SK-N-SH treated with all-trans-retinoic acid at 6 μM for 48 hours (cell line): Measurements from ENCODE around the gene MRPS27.

Source experiments
- ATAC-seq: fragments of 200-7000 bp; cut with Tn5 transposase; 3 replicates; pipeline ENCODE4 v1.9.1; 2020; ENCODE audit warnings: mild to moderate bottlenecking, moderate library complexity
- ARNTL ChIP-seq: fragments of 450-650 bp; formaldehyde crosslinking; IDR thresholded peaks from 2 replicates; pipeline ENCODE4 v1.5.0; 2020; ENCODE audit warnings: low read depth, mild to moderate bottlenecking, moderate library complexity, borderline replicate concordance
- CREB5 ChIP-seq: fragments of 250-450 bp; sonication (Bioruptor Pico); IDR thresholded peaks from 2 replicates; pipeline ENCODE4 v1.5.1; 2020; ENCODE audit warnings: low read depth, mild to moderate bottlenecking, moderate library complexity
- CSDC2 ChIP-seq: fragments of 250-450 bp; sonication (Bioruptor Pico); IDR thresholded peaks from 2 replicates; pipeline ENCODE4 v1.5.0; 2020; ENCODE audit warnings: mild to moderate bottlenecking, moderate library complexity
- CSRNP3 ChIP-seq: fragments of 250-450 bp; sonication (Bioruptor Pico); IDR thresholded peaks from 2 replicates; pipeline ENCODE4 v1.5.1; 2021; ENCODE audit warnings: mild to moderate bottlenecking, moderate library complexity
- ESRRG ChIP-seq: fragments of 250-450 bp; sonication (Bioruptor Pico); IDR thresholded peaks from 2 replicates; pipeline ENCODE4 v1.6.1; 2021; ENCODE audit warnings: mild to moderate bottlenecking
- GLIS3 ChIP-seq: fragments of 250-450 bp; sonication (Bioruptor Pico); IDR thresholded peaks from 2 replicates; pipeline ENCODE4 v1.5.0; 2020; ENCODE audit warnings: mild to moderate bottlenecking, moderate library complexity
- ISL1 ChIP-seq: fragments of 250-450 bp; sonication (Bioruptor Pico); IDR thresholded peaks from 2 replicates; pipeline ENCODE4 v2.1.2; 2022; ENCODE audit warnings: mild to moderate bottlenecking, moderate library complexity
- PATZ1 ChIP-seq: fragments of 250-450 bp; sonication (Bioruptor Pico); IDR thresholded peaks from 2 replicates; pipeline ENCODE4 v1.8.0; 2020; ENCODE audit warnings: mild to moderate bottlenecking, moderate library complexity, borderline replicate concordance
- POU6F1 ChIP-seq: fragments of 250-450 bp; sonication (Bioruptor Pico); IDR thresholded peaks from 2 replicates; pipeline ENCODE4 v1.8.0; 2021; ENCODE audit warnings: low read depth, mild to moderate bottlenecking, moderate library complexity, borderline replicate concordance
- PPARA ChIP-seq: fragments of 250-450 bp; sonication (Bioruptor Pico); IDR thresholded peaks from 2 replicates; pipeline ENCODE4 v1.5.0; 2020; ENCODE audit warnings: mild to moderate bottlenecking, borderline replicate concordance
- RARB ChIP-seq: fragments of 250-450 bp; sonication (Bioruptor Pico); IDR thresholded peaks from 2 replicates; pipeline ENCODE4 v1.8.0; 2021; ENCODE audit warnings: mild to moderate bottlenecking, moderate library complexity
- SNAI2 ChIP-seq: fragments of 250-450 bp; sonication (Bioruptor Pico); IDR thresholded peaks from 2 replicates; pipeline ENCODE4 v1.5.0; 2020; ENCODE audit warnings: mild to moderate bottlenecking, moderate library complexity
- TCF4 ChIP-seq: fragments of 250-450 bp; sonication (Bioruptor Pico); IDR thresholded peaks from 2 replicates; pipeline ENCODE4 v1.8.0; 2021; ENCODE audit warnings: mild to moderate bottlenecking, moderate library complexity, borderline replicate concordance
- TOX ChIP-seq: fragments of 250-450 bp; sonication (Bioruptor Pico); IDR thresholded peaks from 2 replicates; pipeline ENCODE4 v1.8.0; 2021; ENCODE audit warnings: mild to moderate bottlenecking, moderate library complexity, borderline replicate concordance
- TSHZ2 ChIP-seq: fragments of 250-450 bp; sonication (Bioruptor Pico); IDR thresholded peaks from 2 replicates; pipeline ENCODE4 v1.5.0; 2020; ENCODE audit warnings: mild to moderate bottlenecking, moderate library complexity
- ZC3H10 ChIP-seq: fragments of 250-450 bp; sonication (Bioruptor Pico); IDR thresholded peaks from 2 replicates; pipeline ENCODE4 v1.5.1; 2021; ENCODE audit warnings: mild to moderate bottlenecking, moderate library complexity
- ZFP3 ChIP-seq: fragments of 250-450 bp; sonication (Bioruptor Pico); IDR thresholded peaks from 2 replicates; pipeline ENCODE4 v1.5.0; 2020; ENCODE audit warnings: mild to moderate bottlenecking, moderate library complexity
- ZFP30 ChIP-seq: fragments of 450-650 bp; formaldehyde crosslinking; IDR thresholded peaks from 2 replicates; pipeline ENCODE4 v1.5.0; 2022; ENCODE audit warnings: mild to moderate bottlenecking, moderate library complexity
- ZNF565 ChIP-seq: fragments of 450-650 bp; formaldehyde crosslinking; conservative IDR thresholded peaks from 2 replicates; pipeline ENCODE4 v1.5.0; 2020; ENCODE audit warnings: low read depth, mild to moderate bottlenecking, moderate library complexity
- ZNF8 ChIP-seq: fragments of 450-650 bp; formaldehyde crosslinking; IDR thresholded peaks from 2 replicates; pipeline ENCODE4 v1.5.0; 2020; ENCODE audit warnings: mild to moderate bottlenecking, moderate library complexity

MRPS27 gene

GRCh38 chr5:72355706-72356299, 35.8 kb upstream of the MRPS27 start:
- ATAC-seq = peak; percentile 91
- TF ChIP-seq RARB (CRISPR knock-in tag) (no peak), ZFP30 (CRISPR knock-in tag) (no peak), ARNTL (CRISPR knock-in tag) (no peak), PATZ1 (no peak), CSDC2 (CRISPR knock-in tag) (no peak), GLIS3 (CRISPR knock-in tag) (no peak)
- TF ChIP-seq, all 23 proteins: peak for 0

- peak; percentile 45; the same call in 2 of the 3 replicates for ATAC-seq
- TF ChIP-seq CSDC2 (CRISPR knock-in tag) = no peak
- no peak for TF ChIP-seq CREB5
- TF ChIP-seq CSRNP3 = no peak
- no peak for TF ChIP-seq GLIS3 (CRISPR knock-in tag)
- no peak for TF ChIP-seq TCF4 (CRISPR knock-in tag)
- no peak for TF ChIP-seq TOX
- no peak for TF ChIP-seq ZFP3
- TF ChIP-seq PPARA (CRISPR knock-in tag) = no peak
- TF ChIP-seq RARB (CRISPR knock-in tag) = no peak
- TF ChIP-seq ESRRG (CRISPR knock-in tag) = no peak
- TF ChIP-seq SNAI2 = no peak
- no peak for TF ChIP-seq ZNF565 (CRISPR knock-in tag)
- TF ChIP-seq ISL1 (CRISPR knock-in tag) = no peak
- TF ChIP-seq ZC3H10 (CRISPR knock-in tag) = no peak
- no peak for TF ChIP-seq ARNTL (CRISPR knock-in tag)
- no peak for TF ChIP-seq POU6F1 (CRISPR knock-in tag)
Observed at GRCh38 chr5:72353046-72353445, 33.0 kb upstream of the MRPS27 start.

GRCh38 chr5:72352616-72353015, 32.6 kb upstream of the MRPS27 start:
- TF ChIP-seq ZFP30 (CRISPR knock-in tag) = no peak
- TF ChIP-seq, all 23 proteins: peak for 0
- no peak for ATAC-seq

- no peak for ATAC-seq
- TF ChIP-seq CREB5 (no peak), POU6F1 (CRISPR knock-in tag) (no peak), CSDC2 (CRISPR knock-in tag) (no peak), SNAI2 (no peak), ESRRG (CRISPR knock-in tag) (no peak), ZNF8 (CRISPR knock-in tag) (no peak), ARNTL (CRISPR knock-in tag) (no peak), ZC3H10 (CRISPR knock-in tag) (no peak), CSRNP3 (no peak), TSHZ2 (CRISPR knock-in tag) (no peak), RARB (CRISPR knock-in tag) (no peak)
Observed at GRCh38 chr5:72351376-72351775, 31.3 kb upstream of the MRPS27 start.
